GM12864 (cell line): ENCODE results near the gene PLEKHH3.
A peak's percentile ranks its signal among the peaks of the same experiment; 100 is the strongest.
"Not testable (repeated sequence)": the region's sequence is repeated elsewhere in the genome, so short reads cannot be mapped to it uniquely, and the experiment has no call there.

Experiments used
- DNase-seq: peaks from one replicate; pipeline ENCODE4 v3.0.0-alpha.2; 2011; ENCODE audit warnings: low read depth
- H3K4me3 ChIP-seq: 2 replicates; pipeline ENCODE4 v1.5.1; 2011; ENCODE audit warnings: mild to moderate bottlenecking, low read depth, low read length, control low read depth
- CTCF ChIP-seq: IDR thresholded peaks from 2 replicates; pipeline ENCODE4 v1.5.1; 2011; ENCODE audit warnings: low read depth, mild to moderate bottlenecking, moderate library complexity, low read length, control low read depth, inconsistent platforms; ENCODE audit errors: missing control alignments

Gene PLEKHH3

GRCh38 chr17:42669977-42670788, 6.6 kb downstream of the PLEKHH3 start:
- DNase-seq = no peak
- H3K4me3 ChIP-seq = no peak overlapping the region
- TF ChIP-seq CTCF = no peak

GRCh38 chr17:42669705-42669976, 7.2 kb downstream of the PLEKHH3 start:
- DNase-seq = no peak
- no peak overlapping the region for H3K4me3 ChIP-seq
- no peak for TF ChIP-seq CTCF

- H3K4me3 ChIP-seq = no peak overlapping the region
- no peak for TF ChIP-seq CTCF
These were observed 9.5 kb downstream of the PLEKHH3 start for GRCh38 chr17:42667088-42667951.

GRCh38 chr17:42666126-42666525, 10.7 kb downstream of the PLEKHH3 start:
- DNase-seq, H3K4me3 ChIP-seq: not testable (repeated sequence)

More at GRCh38 chr17:42667088-42667951, 9.5 kb downstream of the PLEKHH3 start:
- no peak for DNase-seq

GRCh38 chr17:42665581-42666001, 11.2 kb downstream of the PLEKHH3 start:
- no peak overlapping the region for H3K4me3 ChIP-seq
- no peak for DNase-seq
- TF ChIP-seq CTCF = no peak

GRCh38 chr17:42660692-42661345, 16.0 kb downstream of the PLEKHH3 start:
- H3K4me3 ChIP-seq = no peak overlapping the region
- no peak for TF ChIP-seq CTCF
- DNase-seq = no peak

GRCh38 chr17:42659932-42660274, 16.9 kb downstream of the PLEKHH3 start:
- H3K4me3 ChIP-seq = peak overlapping the region; percentile 58
- not testable (repeated sequence) for DNase-seq
